Erythroblast (primary cell): ENCODE measurements around the gene EP300.

Experiments used
- GATA1 ChIP-seq: IDR thresholded peaks from 2 replicates; pipeline ENCODE4 v1.6.1; 2011; ENCODE audit warnings: low read depth, mild to moderate bottlenecking, control low read depth, low read length, moderate library complexity
- POLR2A ChIP-seq: IDR thresholded peaks from 2 replicates; pipeline ENCODE4 v1.6.1; 2011; ENCODE audit warnings: mild to moderate bottlenecking, low read length

DNA sequence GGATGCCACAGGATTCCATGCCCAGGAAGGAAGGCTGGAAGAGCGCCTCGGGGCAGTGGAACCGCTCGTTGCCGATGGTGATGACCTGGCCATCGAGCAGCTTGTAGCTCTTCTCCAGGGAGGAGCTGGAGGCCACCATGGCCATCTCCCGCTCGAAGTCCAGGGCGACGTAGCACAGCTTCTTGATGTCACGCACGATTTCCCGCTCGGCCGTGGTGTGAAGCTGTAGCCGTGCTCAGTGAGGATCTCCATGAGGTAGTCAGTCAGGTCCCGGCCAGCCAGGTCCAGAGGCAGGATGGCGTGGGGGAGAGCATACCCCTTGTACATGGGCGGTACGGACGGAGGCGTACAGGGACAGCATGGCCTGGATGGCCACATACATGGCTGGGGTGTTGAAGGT lies 17.9 kb upstream of the EP300 start:
- no peak for TF ChIP-seq POLR2A
- no peak for TF ChIP-seq GATA1
